Measurements from ENCODE around the gene PAPSS2.

GRCh38 chr10:87657371-87657770, 2.3 kb upstream of the PAPSS2 start:
- TF ChIP-seq CTCF (conservative IDR thresholded peaks at IDR 0.05 in 1 of 2, IDR thresholded peaks at IDR 0.05 in 1 of 2; ENCODE audit: low read depth in 1 of 2, low read length in 2 of 2) = no peak
- TF ChIP-seq EZH2 (IDR thresholded peaks at IDR 0.05; ENCODE audit: low read length, missing control alignments) = no peak
